Hematopoietic multipotent progenitor cell treated with erythropoietin and hydrocortisone succinate and interleukin-3 and kit ligand, for 4 days (in vitro differentiated cells): ENCODE measurements around the gene ATP5MK.
"Not testable (repeated sequence)": the region's sequence is repeated elsewhere in the genome, so short reads cannot be mapped to it uniquely, and the experiment has no call there.

Source experiments
- DNase-seq: peaks from one replicate; pipeline ENCODE4 v3.0.0-alpha.2; 2015

The ATP5MK gene, protein sequence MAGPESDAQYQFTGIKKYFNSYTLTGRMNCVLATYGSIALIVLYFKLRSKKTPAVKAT

DNA sequence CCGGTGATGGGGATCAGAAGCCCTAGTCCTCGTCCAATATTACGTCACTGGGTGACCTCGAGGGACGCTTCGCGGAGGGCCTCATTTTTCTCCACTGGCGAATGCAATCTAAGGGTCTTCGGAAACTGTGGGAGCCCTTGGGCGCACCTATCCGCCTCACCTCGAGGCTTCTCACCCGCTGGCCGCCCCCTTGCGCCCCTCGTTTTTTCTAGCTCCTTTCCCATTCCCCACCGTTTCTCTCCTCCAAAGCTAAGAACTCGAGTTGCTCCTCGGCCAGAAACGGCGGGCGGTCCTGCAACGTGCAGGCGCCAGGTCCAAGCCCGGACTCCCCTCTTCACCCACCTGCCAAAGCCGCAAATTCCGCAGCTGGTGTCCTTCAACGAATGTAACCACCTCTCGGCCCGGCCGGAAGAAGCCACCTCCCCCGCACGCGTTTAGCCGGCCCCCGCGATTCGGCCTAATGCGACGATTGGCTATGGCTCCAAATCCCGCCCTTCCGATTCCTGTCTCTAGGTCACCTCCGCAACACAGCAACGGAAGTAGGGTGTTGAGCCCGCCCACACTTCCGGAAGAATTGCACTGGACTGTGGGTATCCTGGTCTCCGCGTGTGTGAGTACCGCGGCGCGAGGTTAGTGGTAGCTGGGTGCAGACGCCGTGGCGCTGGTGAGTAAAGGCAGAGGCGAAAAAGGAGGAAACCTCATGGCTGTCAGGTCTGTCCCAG is at the start of gene ATP5MK, which contains the start of gene PDCD11:
TSS of gene ATP5MK (minus strand) at position 409 of the 722 bp plus-strand sequence. CDS start 4,018 bp downstream, outside the sequence.
TSS of gene PDCD11 (plus strand) at position 560 of the 722 bp plus-strand sequence. CDS start 1,801 bp downstream, outside the sequence.
- peak; percentile 100 for DNase-seq

DNA sequence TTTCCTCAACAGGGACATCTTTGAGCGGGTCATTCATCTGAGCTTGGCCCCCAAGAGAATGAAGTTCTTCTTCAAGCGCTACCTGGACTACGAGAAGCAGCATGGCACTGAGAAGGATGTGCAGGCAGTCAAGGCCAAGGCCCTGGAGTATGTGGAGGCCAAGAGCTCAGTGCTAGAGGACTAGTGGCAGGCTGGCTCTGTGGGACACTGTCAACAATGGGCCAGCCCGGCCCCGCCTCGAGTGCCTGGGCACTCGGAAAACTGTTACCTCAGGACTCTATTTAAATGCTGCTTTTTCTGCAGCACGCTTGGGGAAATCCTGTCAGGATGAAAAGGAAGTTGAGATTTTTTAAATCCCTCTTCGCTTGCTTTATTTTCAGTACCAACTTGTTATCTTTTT is 49.1 kb upstream of the ATP5MK start:
- DNase-seq = no peak

DNA sequence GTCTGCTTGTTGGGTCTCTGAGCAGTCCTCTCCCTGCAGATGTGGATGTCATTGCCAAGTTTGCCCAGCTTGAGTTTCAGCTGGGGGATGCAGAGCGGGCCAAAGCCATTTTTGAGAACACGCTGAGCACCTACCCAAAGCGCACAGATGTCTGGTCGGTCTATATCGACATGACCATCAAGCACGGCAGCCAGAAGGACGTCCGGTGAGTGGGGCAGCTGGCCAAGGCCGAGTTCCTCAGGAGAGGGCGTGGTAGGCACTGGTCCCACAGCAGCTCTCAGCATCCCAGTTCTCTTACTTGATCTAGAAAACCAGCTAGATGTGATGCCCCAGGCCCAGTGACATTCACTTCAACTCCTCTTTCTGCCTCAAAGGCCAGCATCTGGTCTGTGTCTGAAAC is 48.2 kb upstream of the ATP5MK start:
- DNase-seq = no peak

DNA sequence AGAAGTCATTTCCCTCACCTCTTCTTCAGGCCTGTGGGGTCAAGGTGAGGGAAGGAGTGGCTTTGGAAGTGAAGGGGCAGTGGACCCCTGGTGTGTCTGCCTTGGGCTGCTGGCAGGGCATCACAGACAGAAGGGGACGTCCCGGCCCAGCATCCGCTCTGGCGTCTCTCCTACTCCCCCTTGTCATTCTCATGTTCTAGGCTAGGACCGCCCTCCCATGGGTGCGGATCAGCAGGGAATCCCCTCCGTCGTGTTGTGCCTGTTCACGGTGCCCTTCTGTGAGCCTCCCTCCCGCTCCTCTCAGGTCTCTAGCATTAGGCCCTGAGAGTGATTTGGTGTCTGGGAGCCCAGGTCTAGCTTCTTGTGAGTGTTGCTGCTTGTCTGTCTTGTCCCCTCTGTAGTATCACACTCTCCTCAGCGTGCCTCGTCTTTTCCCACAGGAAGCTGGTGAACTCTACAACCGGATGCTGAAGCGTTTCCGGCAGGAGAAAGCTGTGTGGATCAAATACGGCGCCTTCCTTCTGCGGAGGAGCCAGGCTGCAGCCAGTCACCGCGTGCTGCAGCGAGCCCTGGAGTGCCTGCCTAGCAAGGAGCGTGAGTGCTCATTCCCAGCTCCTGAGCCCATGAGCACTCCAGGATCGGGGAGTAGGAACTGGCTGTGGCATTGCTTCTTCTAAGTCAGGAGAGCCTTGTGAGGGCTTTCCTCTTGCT is 47.4 kb upstream of the ATP5MK start:
- DNase-seq = no peak

DNA sequence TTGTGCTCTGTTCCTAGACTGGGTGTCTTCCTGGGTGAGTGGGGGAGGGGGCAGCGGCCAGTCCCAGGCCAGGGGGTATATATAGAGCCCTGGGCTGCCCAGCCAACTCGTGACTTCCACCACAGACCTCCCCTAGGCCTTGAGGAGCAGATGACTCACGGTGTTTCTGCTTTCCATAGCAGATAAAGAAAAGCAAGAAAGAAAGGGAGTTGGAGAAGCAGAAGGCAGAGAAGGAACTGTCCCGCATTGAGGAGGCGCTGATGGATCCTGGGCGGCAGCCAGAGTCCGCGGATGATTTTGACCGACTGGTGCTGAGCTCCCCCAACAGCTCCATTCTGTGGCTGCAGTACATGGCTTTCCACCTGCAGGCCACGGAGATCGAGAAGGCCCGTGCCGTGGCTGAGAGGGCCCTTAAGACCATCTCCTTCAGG is 45.8 kb upstream of the ATP5MK start:
- DNase-seq = no peak

DNA sequence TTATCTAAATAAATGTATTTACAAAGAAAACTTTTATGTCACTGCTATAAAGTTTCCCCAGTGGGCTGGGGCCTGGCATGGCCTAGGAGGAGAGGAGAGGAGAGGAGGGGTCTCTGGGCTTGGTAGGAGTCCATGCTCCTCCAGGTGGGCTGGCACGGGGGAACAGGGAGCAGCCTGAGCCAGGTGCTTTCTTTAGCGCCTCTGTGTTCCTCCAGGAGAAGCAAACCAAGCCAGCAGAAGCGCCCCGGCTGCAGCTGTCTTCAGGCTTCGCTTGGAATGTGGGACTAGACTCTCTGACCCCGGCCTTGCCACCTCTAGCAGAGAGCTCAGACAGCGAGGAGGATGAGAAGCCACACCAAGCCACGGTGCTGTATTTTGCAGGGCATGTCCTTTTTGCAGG is 45.3 kb upstream of the ATP5MK start:
- DNase-seq = no peak

DNA sequence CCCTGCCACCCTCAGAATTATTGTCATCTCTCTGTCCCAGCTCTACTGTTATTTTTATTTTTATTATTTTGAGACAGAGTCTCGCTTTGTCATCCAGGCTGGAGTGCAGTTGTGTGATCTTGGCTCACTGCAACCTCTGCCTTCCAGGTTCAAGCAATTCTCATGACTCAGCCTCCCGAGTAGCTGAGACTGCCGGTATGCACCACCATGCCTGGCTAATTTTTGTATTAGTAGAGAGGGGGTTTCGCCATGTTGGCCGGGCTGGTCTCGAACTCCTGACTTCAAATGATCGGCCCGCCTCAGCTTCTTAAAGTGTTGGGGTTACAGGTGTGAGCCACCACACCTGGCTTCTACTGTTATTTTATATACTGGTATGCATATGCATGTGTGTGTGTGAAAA is 44.9 kb upstream of the ATP5MK start:
- no peak for DNase-seq

DNA sequence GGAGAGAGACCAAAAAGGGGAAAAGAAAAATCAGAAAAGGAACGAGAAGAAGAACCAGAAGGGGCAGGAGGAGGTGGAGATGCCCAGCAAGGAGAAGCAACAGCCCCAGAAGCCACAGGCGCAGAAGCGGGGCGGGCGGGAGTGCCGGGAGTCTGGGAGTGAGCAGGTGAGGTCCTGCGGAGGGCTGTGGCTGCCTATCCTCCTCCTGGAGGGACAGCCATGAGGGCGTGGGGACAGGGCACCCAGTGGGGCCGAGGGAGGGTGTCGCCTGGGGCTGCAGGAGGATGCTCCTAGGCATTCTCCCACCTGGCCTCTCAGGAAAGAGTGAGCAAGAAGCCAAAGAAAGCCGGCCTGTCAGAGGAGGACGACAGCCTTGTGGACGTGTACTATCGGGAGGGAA is 44.1 kb upstream of the ATP5MK start:
- DNase-seq = no peak

DNA sequence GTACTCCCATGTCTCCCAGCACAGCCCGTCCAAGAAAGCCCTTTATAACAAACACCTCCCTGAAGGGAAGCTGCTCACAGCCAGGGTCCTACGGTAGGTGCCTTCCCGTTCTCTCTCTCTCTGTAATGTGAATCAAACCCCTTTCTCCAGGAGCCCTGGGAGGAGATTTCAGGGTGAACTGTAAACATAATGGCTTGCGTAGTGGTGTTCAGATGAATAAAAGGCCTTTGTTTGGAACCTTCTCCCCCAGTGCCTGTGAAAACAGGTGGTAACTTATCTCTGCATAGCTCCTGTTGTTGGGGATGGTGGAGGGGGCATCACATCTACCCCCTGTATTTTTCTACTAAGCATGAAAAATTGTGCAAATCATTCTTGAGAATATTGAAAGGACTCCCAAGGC is 43.5 kb upstream of the ATP5MK start:
- DNase-seq = no peak

DNA sequence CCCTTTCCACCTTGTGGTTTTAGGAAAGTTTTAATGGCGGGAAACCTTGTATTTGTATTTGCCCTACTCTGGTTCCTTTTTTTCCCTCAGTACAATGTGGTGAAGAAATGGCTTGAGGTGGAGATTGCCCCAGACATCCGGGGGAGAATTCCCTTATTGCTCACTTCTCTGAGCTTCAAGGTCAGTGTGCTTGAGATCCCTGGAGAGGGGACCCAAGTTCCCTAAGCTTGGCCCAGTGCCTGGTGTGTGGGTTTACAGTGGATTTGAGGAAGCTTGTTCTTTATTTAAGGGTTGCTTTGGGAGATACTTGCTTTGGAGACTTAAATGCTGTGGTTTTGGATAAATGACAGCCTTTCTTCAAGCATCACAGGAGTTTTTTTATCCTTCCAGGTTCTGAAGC is 37.6 kb upstream of the ATP5MK start:
- DNase-seq = no peak

DNA sequence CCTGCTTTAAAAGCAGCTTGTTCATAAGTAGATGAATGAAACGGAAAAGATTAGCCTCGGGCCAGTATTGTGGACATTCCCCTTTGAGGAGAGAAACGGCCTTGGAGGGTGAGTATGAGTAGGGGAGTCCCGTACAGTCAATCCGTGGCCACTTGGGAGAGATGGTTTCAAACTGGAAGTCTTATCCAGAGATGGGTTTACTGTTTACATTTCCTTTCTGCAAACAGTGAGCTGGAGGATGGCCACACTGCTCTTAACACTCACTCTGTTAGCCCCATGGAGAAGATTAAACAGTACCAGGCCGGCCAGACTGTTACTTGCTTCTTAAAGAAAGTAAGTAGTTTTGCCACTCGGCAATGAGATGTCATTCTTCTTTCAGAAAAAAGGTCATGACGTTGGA is 35.6 kb upstream of the ATP5MK start:
- DNase-seq = no peak

DNA sequence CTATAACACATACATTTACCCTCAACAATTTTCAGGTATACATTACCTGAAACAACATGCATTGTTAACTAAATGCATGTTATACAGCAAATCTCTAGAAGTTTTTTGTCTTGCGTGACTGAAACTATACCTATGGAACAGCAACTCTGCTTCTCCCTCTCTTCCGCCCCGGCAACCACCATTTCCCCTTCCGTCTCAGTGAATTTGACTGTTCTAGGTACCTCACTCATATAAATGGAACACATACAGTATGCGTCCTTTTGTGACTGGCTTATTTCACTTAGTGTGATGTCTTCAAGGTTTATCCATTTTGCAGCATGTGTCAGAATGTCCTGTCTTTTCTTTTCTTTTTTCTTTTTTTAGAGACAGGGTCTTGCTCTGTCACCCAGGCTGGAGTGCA is 33.4 kb upstream of the ATP5MK start:
- DNase-seq = no peak

DNA sequence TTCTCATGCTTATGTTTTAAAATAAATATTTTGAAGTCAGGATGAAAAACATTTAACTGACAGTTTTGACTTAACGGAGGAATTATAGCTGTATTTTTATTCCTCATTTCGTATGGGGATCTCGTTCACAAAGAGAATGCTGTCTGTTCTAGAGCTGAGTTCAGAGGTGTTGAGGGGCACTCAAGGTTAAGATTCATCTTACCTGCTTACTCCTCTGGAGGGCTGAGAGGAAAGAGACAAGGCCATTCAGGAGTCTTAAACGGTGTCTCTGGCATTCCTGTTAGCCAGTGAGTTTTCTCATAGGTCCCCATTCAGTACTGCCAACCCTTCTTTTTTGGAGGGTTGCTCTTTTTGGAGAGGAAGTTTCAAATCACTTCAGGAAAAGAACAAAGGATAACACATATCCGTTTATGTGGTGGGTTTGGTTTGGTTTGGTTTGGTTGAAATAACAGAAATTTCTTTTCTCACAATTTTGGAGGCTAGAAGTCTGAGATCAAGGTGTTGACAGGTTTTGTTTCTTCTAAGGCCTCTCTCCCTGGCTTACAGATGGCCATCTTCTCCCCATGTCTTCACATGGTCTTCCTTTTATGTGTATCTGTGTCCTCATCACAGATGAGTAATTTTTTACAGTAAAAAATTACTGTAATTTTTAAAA is 32.8 kb upstream of the ATP5MK start:
- DNase-seq = no peak

DNA sequence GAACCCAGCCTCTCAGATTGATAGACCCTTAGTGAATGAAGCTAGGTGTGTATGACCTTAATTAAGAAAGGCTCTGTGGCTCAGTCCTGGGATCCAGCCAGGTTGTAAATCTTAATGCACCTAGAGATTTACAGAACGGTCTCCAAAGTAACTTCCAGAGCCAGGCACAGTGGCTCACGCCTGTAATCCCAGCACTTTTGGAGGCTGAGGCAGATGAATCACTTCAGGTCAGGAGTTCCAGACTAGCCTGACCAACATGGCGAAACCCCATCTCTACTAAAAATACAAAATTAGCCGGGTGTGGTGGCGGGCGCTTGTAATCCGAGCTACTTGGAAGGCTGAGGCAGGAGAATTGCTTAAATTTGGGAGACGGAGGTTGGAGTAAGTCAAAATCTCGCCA is 31.6 kb upstream of the ATP5MK start:
- DNase-seq = no peak

DNA sequence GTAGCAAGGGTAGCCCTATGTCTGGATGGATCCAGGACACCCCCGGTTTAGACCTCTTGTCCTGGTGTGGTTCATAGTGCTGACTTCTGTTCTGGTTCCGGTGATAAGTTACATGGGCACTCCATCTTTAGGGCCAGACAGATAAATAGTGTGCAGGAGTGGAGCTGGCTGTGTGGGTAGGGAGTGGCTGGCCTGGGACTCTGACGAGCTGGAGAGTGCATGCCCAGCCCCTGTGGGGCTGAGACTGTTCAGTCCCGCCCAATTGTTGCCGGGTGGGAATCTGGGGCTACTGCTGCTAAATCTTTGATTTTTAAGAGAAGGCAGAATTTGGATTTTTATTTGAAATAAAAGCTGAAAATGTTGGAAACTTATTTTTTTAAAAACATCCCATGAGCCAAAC is 27.5 kb upstream of the ATP5MK start:
- no peak for DNase-seq

DNA sequence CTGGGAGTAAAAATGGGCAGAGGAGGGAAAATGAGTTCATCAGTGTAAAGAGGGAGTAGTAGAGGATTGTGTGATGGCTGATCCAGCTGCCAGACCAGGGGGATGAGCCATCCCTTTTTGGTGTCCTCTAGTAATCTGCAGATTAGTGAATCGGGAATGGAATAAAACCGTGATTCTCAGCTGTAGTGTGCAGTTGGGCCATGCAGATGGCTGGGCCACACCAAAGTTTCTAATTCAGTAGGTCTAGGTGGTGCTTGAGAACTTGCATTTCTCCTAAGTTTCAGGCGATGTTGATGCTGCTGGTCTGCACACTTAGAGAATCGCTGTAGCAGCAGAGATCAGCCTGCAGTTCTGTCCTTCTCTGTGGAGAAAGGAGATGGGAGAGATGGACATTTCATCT is 22.8 kb upstream of the ATP5MK start:
- no peak for DNase-seq

DNA sequence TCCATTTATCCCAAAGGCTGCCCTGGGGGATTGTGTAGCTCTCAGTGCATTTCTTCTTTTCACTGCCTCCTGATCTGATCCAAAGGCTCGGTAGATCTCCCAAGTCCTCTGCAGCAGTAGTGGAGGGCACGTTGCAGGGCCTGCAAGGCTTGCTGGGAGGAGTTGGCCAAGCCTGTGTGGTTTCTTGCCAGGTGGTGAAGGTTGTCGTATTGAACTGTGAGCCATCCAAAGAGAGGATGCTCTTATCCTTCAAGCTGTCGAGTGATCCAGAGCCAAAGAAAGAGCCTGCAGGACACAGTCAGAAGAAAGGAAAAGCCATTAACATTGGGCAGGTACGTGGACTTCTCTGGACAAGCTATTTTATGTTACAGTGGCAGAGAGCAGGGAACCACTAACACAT is 21.3 kb upstream of the ATP5MK start:
- no peak for DNase-seq

DNA sequence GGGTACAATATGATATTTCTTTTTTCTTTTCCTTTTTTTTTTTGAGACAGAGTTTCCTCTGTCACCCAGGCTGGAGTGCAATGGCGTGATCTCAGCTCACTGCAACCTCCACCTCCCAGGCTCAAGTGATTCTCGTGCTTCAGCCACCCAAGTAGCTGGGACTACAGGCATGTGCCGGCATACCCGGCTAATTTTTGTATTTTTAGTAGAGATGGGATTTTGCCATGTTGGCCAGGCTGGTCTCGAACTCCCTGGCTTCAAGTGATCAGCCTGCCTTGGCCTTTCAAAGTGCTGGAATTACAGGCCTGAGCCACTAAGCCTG is 20.8 kb upstream of the ATP5MK start:
- DNase-seq = not testable (repeated sequence)

DNA sequence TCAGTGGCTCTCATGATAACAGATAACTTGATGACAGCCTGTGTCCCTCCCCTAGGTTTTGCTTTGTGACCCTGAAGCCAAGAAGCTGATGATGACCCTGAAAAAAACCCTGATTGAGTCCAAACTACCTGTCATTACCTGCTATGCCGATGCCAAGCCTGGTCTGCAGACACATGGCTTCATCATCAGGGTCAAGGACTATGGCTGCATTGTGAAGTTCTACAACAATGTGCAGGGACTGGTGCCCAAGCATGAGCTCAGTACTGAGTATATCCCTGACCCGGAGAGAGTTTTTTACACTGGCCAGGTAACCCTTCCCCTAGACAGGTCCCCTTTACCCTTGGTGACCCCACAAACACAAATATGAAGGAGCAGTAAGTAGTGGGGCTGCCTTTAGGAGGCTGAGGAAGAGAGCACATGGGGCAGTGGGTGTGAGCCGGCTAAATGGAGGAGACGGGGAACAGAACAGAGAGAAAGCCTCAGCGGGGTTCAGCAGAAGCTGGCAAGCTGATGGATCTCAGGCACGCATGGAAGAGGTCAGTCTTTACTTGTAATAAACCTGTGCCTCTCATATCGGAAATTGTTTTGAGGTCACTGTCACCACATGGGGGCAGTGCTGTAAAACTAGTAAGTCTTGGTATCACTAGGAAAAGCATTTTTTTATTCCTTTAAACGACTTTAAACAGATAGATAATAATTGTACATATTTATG is 20.3 kb upstream of the ATP5MK start:
- DNase-seq = peak; percentile 86

DNA sequence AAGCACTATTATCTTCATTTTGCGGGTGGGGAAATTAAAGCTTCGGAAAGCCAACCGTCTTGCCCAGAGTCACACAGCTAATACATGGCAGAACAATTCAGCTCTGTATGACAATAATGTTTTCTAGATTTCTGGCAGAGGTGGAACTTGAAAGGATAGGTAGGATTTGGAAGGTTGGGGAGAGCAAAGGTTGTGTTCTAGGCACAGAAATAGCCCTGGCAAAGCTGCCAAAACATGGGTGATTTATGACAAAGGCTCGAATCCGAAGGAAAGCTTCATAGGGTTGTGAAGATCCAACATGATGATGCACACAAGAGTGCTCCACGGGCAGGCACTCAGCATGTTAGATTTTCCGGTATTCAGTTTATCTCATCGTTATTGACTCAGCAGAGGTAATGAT is 19.3 kb upstream of the ATP5MK start:
- no peak for DNase-seq

DNA sequence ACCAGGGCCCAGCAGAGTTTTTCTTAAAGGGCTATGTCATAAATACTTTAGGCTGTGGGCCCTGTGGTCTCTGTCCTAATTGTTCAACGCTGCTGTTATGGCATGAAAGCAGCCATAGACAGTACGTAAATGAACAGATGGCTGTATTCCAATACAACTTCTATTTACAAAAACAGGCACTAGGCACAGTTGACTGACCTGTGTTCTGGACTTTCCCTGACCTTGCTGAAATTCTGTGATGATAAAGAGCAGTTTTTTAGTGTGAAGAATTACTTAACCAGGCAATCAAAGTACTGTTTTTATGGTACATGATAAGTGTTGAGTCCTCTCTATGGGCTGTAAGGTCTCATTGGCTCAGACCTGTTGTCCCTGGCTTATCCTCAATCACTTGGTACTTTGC is 17.3 kb upstream of the ATP5MK start:
- DNase-seq = no peak

DNA sequence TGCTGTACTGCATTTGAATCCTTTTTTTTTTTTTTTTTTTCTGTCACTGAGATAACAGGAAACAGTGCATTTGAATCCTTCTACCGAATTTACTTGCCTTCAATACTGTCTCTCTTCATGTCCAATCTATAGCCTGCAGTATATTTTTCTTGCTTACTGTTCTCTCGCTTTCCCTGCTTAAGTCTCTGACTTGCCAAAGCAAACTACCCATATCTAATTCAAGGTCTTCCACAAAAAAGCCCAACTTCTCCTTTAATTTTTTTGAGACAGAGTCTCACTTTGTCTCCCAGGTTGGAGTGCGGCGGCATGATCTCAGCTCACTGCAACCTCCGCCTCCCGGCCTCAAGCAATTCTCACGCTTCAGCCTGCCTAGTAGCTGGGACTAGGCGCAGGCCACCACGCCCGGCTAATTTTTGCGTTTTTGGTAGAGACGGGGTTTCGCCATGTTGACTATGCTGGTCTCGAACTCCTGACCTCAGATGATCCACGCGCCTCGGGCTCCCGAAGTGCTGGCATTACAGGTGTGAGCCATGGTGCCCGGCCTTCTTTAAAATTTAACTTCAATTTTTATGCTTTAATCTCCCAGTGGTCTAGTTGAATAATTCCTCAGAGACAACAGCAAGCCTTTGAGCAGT is 1.0 kb upstream of the ATP5MK start:
- DNase-seq = peak; percentile 12

DNA sequence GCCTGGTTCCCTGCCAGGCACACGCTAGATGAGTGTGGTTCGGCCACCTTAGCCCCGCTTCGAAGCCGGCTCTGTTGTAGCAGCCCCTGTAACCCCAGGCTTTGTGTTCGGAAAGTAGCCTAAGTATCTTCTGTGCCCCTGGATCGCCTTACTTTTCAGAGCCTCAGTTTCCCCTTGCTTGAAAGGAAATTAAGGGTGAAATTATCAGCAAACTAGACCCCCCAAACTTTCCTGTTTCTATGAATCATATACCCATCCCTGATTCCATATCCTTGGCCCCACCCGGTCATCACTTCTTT is 463 bp upstream of the ATP5MK start:
- DNase-seq = no peak
